Keratinocyte (primary cell): ENCODE results near the gene ZNF529.

ENCODE experiments used
- EZH2 ChIP-seq: IDR thresholded peaks from one replicate; pipeline ENCODE4 v1.6.1; 2012; ENCODE audit warnings: inconsistent platforms, mild to moderate bottlenecking, low read length, moderate library complexity
- TF ChIP-seq, protein P1 (sequence below), 3 experiments: IDR thresholded peaks in 1 of 3; conservative IDR thresholded peaks in 1 of 3; optimal IDR thresholded peaks in 1 of 3; 2 replicates in 2 of 3; 3 replicates in 1 of 3; pipeline versions ENCODE3 to v1.5.1; 2011; ENCODE audit warnings: low read length in 3 of 3, mild to moderate bottlenecking in 3 of 3, moderate library complexity in 2 of 3, control low read depth in 1 of 3, inconsistent platforms in 1 of 3; ENCODE audit not compliant: insufficient read depth in 2 of 3; ENCODE audit errors: extremely low read depth in 1 of 3

DNA sequence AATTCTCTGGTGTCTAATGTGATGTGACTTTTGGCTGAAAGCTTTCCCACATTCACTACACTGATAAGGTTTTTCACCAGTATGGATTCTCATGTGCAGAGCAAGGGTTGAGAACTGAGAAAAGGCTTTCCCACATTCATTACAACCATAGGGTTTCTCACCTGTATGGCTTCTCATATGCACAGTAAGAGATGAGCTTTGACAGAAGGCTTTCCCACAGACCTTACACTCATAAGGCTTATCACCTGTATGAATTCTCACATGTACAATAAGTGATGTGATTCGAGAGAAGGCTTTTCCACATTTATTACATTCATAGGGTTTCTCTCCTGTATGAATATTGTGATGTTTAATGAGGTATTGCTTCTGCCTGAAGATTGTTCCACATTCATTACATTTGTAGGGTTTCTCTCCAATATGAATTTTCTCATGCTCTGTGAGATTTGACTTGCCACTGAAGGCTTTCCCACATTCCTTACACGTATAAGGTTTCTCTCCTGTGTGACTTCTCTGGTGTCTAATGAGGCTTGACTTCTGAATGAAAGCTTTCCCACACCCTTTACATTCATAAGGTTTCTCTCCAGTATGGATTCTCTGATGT is 59.0 kb downstream of the ZNF529 start:
- TF ChIP-seq EZH2, result no peak
- TF ChIP-seq, protein P1, sequence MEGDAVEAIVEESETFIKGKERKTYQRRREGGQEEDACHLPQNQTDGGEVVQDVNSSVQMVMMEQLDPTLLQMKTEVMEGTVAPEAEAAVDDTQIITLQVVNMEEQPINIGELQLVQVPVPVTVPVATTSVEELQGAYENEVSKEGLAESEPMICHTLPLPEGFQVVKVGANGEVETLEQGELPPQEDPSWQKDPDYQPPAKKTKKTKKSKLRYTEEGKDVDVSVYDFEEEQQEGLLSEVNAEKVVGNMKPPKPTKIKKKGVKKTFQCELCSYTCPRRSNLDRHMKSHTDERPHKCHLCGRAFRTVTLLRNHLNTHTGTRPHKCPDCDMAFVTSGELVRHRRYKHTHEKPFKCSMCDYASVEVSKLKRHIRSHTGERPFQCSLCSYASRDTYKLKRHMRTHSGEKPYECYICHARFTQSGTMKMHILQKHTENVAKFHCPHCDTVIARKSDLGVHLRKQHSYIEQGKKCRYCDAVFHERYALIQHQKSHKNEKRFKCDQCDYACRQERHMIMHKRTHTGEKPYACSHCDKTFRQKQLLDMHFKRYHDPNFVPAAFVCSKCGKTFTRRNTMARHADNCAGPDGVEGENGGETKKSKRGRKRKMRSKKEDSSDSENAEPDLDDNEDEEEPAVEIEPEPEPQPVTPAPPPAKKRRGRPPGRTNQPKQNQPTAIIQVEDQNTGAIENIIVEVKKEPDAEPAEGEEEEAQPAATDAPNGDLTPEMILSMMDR (optimal IDR thresholded peaks at IDR 0.05 in 1 of 3, IDR thresholded peaks at IDR 0.05 in 1 of 3, conservative IDR thresholded peaks at IDR 0.05 in 1 of 3; ENCODE audit: extremely low read depth in 1 of 3, insufficient read depth in 2 of 3, low read length in 3 of 3), result no peak
